HG03108 (cell line): ENCODE results near the gene PLEKHA8.
A peak's percentile ranks its signal among the peaks of the same experiment; 100 is the strongest.

ENCODE experiments used
- ATAC-seq: cut with Tn5 transposase; IDR thresholded peaks from one replicate; pipeline ENCODE4 v1.9.1; 2021; ENCODE audit warnings: moderate library complexity; ENCODE audit not compliant: unreplicated experiment

Gene PLEKHA8

DNA sequence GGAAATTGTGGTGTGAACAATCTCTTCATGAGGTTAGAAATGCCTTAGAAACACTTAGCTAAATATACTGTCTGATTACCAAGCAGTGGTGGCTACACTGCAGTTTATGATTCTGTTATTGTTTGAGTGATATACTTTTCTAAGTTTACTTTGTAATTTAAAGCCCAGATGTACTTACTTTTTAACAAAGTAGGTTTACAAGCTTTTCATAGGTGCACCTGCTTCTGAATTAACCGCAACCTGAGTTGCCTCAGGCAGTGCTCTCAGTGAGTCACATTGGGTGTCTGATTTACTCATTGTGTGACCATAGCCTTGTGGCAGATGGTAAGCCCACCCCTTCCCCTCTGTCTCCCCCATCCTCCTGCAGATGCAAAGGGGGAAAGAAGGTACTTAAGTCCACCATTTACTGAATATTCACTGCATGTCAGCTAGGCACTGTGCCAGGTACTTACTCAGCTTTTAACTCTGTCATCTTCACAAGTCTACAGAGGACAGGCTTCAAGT, 115.6 kb downstream of the PLEKHA8 start:
- no peak for ATAC-seq

DNA sequence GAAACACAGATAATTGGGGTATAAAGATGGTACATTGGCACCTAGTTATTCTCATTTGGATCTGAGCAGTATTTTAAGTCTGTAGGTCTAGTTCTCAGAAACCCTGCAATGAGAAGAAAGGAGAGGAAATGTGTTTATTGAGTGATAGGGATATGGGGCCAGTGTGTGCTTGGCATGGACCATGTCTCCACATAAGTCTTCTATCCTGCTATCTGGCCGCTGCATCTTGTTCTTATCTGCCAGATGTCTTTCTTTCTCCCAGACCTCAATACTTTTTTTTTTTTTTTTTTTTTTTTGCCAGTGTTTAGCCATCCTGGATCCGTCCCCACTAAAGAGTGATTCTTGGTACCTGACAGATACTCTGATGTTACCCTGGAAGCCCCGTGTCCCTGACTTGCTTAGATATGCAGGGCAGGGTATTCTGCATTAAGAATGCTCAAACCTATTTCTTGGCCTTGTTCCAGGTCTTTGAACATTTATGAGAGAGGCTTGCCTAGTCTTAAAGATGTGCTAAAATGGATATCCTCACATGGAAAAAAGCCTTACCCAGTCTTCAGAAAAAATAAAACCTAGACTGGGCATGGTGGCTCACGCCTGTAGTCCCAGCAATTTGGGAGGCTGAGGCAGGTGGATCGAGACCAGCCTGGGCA, 116.6 kb downstream of the PLEKHA8 start:
- ATAC-seq: no peak

DNA sequence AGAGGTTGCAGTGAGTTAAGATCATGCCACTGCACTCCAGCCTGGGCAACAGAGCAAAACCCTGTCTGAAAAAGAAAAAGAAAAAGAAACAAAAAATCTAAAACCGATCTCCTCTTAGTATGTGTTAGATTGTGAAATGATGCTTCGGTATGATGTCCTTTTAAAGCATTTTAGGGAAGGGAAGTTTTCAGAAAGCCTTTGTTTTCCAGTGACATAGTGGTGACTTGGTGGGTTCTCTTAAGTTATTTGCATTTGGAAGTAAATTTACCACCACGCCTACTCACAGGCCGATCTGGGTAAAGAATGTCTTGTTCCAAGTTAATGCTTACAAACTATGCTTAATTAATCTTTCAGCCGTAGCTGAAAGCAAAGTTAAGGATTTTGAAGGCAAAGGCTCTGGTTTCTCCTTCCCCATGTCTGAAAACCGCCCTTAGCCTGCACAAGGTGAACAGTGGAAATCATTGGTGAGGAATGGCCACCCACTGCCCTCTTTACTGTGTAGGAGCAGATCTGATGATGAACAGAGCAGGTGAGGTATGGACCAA, 117.3 kb downstream of the PLEKHA8 start:
- ATAC-seq: no peak

DNA sequence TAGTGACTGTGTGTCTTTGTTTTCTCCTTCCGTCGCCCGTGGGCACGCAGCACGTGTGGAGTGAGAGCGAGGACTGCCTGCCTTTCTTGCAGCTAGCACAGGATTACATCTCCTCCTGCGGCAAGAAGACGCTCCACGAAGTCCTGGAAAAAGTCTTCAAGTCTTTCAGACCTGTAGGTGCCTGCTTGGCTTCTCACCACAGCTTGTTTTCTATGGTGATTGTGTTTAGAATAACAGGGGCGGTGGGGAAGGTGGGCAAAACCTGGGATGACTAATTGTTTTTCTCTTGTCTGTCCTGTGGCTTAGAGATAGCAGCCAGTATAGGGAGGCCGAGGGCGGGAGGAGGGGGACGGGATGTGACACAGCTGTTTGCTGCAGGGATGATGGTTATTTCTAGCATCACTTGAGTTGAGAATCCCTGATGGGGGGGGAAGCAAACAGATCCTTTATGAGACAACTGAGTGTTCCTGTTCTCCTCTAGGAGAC, 118.0 kb downstream of the PLEKHA8 start:
- ATAC-seq: no peak

DNA sequence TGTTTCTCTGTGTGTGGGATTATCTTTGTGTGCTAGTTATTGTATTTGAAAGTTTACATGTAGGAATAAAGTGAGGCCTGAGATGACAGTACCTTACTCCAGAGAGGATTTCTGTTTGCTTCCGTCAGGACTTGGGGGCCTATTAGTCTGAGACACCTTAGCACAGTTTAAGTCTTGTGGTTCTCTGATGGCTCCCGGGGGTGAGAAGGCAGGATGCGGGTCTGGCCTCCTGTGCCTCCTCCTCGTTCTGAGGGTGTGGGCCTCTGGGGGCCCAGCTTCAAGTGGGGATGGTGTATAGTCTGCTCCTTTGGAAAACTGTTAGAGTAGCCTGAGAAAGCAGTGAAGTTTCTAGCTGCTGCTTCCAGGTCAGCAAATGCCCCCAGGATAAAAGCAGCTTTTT, 119.0 kb downstream of the PLEKHA8 start:
- ATAC-seq: no peak

DNA sequence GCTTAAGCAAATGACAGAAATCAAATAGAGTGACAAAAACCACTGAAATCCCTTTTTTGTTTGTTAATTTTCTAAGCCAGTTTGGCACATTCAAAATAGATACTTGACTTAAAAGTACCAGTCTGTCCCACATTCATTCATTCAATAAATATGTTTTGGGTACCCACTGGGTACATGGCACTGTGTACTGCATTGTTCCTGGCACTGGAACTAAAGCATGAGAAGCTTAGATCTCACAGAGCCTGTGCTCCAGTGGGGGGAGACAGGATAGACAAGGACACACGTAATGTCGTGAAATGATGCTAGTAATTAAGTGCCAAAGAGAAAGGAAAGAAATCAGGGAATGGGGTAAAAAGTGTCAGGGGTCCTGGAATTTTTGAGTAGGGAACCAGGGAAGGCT, 119.6 kb downstream of the PLEKHA8 start:
- no peak for ATAC-seq

DNA sequence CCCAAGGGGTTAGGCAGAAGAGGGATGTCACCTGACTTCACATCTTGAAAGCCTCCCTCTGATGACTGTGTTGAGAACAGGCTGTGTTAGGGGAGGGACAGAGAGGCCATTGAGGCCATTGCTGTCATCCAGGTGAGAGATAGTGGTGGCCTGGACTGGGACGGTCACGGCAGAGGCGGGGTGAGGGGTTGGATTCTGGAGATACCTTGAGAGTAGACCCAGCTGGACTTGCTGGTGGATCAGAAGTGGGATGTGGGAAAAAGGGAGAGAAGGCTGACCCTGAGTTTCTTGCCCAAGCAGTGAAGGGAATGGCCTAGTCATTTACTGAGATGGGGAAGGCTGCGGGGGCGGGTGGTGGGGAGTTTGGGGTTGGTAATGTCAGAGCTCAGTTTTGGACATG, 120.2 kb downstream of the PLEKHA8 start:
- ATAC-seq: no peak

DNA sequence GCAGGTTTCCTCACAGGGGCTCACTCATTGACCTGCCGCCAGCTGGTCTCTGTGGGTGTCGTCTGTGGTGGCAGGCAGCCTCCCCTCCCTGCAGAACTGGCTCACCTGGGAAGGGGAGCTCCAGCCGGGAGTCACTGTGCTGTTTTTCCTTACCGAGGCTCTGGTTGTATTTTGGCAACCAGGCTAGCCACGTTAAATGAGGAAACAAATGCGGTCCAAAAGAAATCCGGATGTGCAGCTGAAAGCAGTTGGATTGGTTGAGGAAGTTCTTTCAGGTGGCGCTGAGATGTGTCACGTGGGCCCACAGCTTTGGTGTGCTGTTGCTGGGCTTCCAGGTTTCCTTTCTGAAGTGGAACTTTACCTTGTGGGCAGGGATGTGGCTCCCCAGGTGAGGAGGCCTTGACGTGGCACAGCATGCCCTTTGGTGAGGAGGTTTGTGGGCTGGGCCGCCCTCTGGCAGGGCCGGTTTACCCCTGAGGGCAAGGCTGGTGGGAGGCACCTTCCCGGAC, 120.8 kb downstream of the PLEKHA8 start:
- ATAC-seq: peak; percentile 55

DNA sequence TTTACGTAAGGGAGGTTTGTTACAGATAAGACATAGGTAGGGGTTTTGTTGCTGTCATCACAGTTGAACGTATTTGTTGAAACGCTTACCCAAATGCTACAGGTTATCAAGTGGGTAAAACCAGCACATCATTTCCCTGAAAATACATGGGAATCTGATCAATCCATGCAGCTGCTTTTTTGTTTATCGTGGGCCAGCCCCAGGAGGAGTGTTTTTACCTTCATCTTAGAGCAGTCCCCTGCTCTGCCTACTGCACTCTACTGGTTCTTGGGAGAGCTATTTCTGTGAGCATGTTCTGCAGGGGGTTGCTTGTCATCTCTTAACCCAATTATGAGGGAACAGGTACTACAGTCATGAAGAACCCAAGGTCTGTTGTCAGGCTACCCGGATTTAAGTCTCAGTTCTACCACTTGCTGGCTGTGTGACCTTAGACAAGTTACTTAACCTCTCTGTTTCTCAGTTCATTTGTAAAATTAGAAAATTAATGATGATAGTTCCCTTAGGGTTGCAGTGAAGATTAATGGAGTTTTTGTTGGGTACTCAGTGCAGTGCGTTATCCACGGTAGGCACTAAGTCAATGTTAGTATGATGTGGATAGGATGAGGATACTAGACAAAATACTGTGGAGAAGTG, 121.5 kb downstream of the PLEKHA8 start:
- no peak for ATAC-seq

DNA sequence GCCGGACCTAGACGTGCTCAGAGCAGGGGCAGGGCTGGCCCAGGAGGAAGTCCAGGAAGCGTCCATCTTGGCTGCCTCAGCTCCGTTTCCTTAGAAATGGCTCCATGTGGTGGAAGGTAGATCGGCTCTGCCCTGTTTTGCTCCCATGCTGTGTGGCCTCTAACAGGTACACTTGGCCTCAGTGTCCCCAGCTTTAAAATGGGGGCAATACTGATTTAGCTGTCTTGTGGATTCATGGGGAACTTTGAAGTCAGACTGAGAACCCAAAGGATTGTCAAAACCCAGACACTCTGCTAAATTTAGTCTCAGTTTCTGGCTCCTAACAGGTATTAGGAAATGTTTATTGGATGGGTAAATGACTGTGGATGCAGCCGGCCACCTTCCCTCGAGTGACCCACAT, 122.5 kb downstream of the PLEKHA8 start:
- no peak for ATAC-seq

DNA sequence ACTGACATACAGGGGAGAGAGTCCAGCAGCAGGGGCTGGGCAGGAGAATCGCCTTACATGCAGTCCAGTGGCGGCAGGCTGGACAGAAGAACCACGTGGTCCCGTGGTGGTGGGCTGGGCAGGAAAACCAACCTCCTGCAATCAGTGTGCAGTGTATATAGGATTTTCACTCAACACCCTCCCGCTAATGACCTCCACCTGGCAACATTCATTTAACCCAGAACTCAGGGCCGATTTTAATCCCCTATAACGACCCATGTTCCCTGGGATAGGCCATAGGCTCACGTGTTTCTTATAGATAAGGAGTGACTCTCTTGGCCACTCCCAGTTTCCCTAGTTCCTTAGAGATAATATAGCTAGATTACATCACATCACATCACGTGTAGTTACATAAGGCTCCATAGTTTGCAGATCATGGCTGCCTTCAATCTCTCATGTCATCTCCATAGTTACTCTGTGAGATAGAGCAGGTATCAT, 125.9 kb downstream of the PLEKHA8 start:
- ATAC-seq: no peak

DNA sequence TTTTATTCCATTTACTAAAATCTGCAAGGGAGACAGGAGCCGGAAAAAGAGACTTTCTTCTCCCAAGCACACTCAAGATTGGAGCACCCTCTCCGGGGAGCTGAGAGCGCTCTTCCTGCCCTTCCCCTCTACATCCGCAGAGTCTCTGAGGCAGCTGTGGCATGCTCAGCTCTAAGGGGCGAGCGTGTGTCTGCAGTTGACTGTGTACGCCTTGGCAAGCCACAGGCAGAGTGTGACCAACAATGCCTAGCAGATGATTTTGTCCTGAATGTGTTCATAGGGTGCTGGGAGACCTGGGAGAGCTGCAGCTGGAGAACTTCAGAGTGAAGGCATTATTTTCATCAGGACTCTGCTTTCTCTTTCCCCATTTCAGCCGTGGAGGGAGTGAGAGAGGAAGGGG, 127.3 kb downstream of the PLEKHA8 start:
- no peak for ATAC-seq

DNA sequence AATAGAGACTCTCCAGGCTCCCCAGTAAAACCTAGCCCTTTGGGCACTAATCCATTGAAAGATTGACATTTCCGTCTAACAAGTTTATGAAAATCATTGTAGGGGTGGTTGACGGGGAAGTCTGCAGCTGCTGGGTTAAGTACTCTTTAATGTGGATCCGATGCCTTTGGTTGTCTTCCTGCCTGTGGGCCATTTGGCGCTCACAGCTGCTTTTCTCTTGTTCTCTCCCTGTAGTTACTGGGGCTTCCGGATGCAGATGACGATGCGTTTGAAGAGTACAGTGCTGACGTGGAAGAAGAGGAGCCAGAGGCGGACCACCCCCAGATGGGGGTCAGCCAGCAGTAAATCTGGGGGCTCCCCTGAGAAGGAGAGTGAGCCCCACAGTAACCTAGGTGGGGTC, 129.0 kb downstream of the PLEKHA8 start:
- ATAC-seq: no peak

DNA sequence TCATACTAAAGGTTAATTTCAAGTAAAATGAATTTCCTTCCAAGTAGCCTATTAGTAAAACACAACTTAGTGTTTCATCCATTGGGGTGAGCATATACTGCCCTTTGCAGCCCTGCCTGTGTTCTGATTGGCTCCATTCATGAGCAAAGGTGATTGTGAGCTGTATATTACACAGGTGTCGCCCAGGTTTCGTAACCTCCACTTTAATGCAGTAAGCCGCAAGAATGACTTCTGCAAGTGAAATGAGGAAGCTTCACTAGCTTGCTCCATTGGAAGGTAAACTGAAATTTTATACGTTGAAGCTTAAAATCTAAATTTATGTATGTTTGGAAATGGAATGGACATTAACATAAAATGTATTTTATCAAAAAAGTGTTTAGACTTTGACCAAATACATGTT, 131.0 kb downstream of the PLEKHA8 start:
- ATAC-seq: no peak

DNA sequence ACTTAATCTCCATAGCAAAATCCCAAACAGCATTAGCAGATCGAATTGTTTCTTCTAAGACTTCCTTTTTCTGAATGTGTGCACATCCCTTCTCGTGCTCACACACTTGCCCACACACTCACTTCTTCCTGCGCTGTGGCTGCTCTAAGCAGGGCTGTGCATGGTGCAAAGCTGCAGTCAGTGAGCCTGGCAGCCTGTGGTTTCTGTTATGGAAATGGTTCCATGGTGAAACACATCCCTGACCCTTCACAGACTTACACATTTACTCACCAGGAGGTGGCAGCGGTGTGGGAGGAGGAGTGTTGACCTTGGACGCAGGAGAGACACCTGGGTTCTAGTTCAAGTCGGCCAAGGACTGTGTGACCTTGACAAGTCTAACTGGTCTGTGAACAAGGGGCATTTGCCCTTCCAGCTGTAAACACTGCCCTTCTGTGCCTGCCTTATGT, 131.5 kb downstream of the PLEKHA8 start:
- ATAC-seq: no peak

DNA sequence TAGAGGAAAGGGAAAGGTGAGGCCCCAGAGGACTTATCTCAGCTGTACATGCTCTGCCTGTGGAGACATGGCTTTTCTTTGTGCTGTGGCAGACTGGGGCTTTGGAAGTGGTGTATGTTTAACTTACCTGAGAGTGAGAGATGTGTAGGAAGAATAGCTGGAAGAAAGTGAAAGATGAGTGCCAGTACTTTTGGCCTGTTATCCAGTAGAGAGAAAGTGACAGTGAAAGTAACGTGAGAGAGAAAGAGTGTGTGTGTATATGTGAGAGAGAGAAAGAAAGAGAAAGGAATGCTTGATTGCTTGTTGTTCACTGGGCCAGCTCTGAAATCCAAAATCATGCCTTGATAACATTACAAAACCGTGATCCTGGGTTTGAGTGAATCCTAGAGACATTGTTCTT, 132.1 kb downstream of the PLEKHA8 start:
- no peak for ATAC-seq

DNA sequence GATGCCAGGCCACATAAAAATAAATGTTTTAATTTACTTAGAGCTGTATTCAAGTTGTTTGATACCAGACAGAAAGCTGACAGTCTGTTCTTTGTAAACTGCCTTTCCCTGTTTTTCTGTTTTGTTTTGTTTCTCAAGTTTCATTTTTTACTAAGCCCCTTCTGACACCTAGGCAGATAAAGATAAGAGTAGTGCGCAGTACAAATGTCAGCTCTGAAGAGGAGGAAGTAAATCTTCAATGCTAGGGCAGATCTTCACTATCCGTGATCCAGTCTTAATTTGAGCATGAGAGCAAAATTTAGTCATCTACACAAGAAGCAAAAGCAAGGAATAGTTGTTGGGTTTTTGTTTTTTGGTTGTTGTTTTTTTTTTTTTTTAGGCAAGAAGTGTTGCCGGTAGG, 133.9 kb downstream of the PLEKHA8 start:
- ATAC-seq: no peak

DNA sequence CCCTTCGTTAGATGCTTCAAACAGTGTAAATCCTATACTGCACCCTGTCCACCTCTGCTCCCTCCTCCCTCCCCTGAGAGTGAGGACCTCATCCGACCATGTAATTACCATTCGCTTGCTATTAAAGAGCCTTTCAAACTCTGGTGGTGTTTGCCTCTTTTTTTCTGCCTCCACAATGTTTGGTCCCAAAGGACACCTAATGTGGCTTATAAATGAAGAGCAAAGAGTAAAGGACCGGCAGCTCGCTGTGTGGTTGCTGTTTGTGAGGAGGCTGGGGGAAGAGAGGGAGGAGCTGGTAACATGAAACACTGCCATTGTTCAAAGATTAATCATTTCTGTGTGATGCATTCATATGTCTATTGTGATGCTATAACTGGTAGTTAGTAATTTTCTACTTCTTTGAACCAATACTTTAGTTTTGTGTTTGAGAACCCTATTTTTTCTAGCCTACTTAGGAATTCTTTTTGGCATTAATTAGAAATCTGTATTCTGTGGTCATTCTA, 134.5 kb downstream of the PLEKHA8 start:
- no peak for ATAC-seq

DNA sequence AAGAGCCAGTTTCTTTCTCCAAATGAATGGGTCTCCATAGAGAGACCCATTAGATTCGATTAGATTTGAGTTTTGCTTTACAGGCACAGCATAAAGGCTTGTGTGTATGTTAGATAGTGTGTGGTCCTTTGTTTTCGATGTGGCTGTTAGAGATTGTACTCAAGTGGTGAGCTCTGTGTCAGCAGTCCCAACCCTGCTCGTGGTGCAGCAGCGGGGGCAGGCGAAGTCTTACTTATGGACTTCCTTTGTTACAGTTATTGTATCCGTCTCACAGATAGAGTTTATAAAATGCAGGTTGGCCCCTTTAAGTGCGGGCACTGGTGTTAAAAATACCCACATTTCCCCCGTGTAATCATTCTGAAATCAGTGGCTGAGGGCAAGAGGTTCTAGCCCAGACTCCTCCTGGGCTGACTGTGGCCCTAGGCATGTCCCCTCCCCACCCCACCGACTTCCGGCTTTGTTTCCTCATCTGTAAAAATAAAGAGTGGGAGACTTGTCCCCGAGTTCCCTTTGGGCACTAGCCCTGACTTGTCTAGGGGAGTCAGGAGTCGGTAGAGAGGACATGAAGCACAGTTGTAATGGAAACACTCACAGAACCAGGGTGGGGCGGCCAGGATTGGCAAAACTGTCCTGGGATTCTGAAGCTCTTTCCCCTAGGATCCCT, 135.2 kb downstream of the PLEKHA8 start:
- peak; percentile 38 for ATAC-seq

DNA sequence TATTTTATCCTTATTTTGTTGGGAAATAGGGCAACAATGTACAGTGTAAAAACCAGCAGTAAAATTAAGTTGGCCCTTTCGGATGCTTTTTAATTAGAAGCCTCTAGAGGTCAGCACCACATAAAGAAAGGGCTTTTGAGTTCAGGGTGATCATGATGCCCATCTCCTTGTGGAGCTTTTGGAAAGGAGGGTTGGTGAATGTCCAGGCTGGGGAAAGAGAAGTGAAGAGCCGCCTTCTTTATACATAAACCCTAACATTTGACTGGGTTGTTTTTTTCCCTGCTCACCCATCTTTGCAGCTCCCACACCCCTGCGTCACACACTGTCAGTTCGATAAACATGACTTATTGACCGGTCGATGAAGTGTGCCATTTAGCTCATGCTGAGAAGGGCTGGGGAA, 136.4 kb downstream of the PLEKHA8 start:
- ATAC-seq: peak; percentile 36

DNA sequence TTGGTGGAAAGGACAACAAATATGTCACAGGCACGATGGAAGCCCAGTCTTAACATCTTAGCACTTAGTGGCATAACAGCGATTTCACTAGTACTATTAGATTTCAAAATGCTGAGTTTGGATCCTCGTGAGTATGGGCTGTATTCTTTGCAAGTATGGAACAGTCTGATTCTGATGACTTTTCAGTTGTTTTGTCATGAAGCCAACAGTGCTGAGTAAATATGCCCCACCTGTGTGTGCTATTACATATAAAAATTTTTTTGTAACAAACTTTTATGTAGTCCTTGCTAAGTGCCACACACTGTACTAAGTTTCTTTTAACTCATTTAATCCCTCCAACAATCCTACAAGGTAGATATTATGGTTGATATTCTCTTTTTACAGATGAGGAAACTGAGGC, 137.4 kb downstream of the PLEKHA8 start:
- ATAC-seq: no peak
